Endometrial microvascular endothelial cells (primary cell): ENCODE data around the gene EDC4. TPM values are rescaled to one million over a fixed set of nuclear protein-coding genes. Genes with fewer than 3 reads are reported as not detected.

ENCODE experiments used
- in situ Hi-C: cut with HindIII; loops from 2 replicates; pipeline ENCODE4 v1.10.0; 2017; ENCODE audit warnings: low sequenced_read_pairs, low pct_unique_long_range_greater_than_20kb; ENCODE audit errors: inconsistent ontology term
- total RNA-seq: library from RNA; depleted of rRNA; stranded (reverse); fragments of >200 nt; gene quantifications from one replicate; pipeline ENCODE4 v1.2.3, GENCODE V29; 2015; ENCODE audit errors: inconsistent ontology term

The EDC4 gene
- total RNA-seq, 1 donor from 2014 or later, result 99.8 TPM

GRCh38 chr16:67922740-67923139 is 49.9 kb downstream of the EDC4 start:
- in situ Hi-C loops, result no loop called here

DNA sequence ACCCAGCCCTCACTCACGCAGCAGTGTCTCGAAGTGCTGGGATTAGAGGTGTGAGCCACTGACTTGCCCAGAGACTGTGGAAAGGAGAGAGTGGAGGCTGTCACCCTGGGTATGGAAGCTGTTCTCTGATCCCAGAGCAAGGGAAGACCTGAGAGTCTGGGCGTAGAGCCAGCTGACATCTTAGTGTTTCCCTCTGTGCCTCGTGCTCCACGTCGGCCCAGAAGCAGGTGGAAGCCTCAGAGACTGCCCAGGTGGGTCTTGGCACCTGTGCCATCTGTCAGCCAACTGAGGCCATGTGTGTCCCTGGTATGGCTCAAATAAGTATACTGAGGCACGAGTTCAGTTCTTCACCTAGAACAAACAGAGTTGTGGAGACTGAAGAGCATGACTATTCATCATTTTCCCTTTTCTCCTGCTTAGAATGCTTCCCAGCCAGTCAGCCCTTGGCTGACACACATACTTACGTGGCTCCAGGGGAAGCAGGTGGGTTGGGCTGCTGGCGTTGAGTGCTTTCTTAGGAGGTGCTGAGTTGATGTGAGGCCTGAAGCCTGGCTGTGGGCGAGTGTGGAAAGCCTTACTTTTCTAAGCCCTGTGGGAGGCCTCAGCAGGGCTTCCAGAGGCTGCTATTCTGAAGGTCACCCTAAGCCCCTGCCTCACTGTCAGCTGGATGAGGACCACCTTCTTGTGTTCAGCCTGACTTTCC is 50.7 kb downstream of the EDC4 start:
- in situ Hi-C loops, result no loop called here

DNA sequence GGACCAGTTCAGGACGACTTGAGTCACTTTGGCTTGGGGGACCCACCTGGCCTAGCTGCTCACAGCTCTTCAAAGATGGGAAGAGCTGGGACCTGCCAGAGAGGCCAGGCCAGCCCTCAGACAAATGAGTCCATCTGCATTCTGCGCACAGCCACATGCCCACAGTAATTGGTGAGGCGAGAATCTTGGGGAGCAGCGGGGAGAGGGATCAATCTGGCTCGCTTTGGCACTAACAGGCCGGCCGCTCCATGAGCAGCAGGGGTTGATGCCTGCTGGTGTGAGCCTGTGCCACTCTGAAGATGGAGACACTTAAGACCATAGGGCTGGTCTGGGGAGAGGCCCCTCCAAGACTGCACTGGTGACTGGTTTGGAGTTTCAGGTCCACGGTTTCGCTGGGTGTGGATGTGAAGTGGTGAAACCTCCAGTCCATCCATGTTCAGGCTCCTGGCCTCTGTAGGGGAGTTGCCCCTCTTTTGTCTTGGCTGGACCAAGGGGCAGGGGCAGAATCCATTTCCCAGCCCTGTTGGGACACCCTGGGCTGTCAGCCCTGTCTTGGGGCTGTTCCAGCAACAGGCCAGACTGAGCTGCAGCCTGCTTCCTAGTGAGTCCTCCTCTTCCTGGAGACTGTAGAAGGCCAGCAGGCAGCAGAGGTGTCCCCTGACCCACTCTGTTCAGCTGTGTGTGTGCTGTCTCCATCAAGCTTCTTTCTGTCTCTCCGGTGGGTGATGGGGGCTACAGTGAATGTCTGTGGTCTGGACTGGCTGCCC is 51.5 kb downstream of the EDC4 start:
- in situ Hi-C loops, result no loop called here

DNA sequence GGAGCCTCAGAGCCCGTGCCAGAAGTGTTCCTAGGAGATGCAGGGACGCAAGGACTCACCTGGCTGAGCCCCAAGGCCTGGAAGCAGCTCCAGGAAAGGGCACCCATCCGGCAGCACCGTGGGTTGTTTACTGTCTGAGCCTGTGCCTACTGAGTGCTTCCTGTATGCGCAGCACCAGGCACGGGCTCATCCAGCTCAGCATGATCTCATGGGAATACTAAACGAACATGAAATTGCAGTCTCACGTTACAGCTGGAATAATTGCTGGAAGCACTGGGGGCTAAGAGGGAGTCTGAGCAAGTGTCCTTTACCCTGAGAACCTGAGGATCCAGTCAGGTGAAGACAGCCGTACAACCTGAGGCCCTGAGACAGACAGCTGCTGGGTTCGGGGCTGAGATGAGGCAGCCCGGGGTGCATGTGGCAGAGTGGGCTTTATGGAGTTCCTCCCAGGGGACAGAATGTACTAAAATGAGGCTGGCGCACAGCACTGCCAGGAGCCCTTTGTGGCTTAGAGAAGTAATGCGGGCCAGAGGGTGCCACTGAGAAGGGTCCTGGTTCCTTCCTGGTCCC is 53.4 kb downstream of the EDC4 start:
- in situ Hi-C loops, result no loop called here

- in situ Hi-C loops, result no loop called here
Observed at GRCh38 chr16:67927131-67927941, 54.5 kb downstream of the EDC4 start.

DNA sequence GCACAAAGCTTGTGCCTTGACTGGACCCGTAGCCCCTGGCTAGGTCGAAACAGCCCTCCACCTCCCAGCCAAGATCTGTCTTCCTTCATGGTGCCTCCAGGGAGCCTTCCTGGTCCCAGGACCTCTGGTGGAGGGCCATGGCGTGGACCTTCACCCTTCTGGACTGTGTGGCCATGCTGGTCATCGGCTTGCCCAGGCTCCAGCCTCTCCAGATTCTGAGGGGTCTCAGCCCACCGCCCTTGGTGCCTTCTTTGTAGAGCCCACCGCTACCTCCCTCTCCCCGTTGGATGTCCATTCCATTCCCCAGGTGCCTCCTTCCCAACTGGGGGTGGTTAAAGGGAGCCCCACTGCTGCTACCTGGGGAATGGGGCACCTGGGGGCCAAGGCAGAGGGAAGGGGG is 55.3 kb downstream of the EDC4 start:
- in situ Hi-C loops, result no loop called here

DNA sequence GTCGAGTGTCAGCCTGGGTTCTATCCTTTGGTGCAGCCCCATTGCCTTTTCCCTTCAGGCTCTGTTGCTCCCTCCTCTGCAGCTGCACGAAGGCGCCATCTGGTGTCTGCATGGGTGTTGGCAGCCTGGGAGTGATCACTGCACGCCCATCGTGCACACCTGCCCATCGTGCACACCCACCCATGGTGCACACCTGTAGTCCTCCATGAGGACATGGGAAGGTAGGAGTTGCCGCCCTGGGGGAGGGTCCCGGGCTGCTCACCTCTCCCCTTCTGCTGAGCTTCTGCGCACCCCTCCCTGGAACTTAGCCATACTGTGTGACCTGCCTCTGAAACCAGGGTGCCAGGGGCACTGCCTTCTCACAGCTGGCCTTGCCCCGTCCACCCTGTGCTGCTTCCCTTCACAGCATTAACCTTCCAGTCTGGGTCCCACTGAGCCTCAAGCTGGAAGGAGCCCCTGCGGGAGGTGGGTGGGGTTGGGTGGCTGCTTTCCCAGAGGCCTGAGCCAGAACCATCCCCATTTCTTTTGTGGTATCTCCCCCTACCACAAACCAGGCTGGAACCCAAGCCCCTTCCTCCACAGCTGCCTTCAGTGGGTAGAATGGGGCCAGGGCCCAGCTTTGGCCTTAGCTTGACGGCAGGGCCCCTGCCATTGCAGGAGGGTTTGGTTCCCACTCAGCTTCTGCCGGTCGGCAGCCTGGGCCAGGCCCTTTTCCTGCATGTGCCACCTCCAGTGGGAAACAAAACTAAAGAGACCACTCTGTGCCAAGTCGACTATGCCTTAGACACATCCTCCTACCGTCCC is 55.9 kb downstream of the EDC4 start:
- in situ Hi-C loops, result no loop called here

GRCh38 chr16:67930191-67930590 is 57.3 kb downstream of the EDC4 start:
- in situ Hi-C loops, result no loop called here

- in situ Hi-C loops, result no loop called here
Observed at GRCh38 chr16:67930678-67931211, 57.9 kb downstream of the EDC4 start.

Other genes starting within 250 kb of the EDC4 start
- gene CARMIL2, start 227.9 kb upstream of the EDC4 start, total RNA-seq, result 0.09 TPM
- gene ACD, start 212.8 kb upstream of the EDC4 start, total RNA-seq, result 38.8 TPM
- 2.5 TPM for gene PARD6A, start 212.1 kb upstream of the EDC4 start, total RNA-seq
- 18.1 TPM for gene ENKD1, start 206.3 kb upstream of the EDC4 start, total RNA-seq
- gene C16orf86, start 206.2 kb upstream of the EDC4 start, total RNA-seq, result 2.7 TPM
- gene GFOD2, start 153.7 kb upstream of the EDC4 start, total RNA-seq, result 27.0 TPM
- gene RANBP10, start 66.5 kb upstream of the EDC4 start, total RNA-seq, result 6.1 TPM
- gene TSNAXIP1, start 66.2 kb upstream of the EDC4 start, total RNA-seq, result not detected
- gene THAP11, start 30.7 kb upstream of the EDC4 start, total RNA-seq, result 33.0 TPM
- 171 TPM for gene NUTF2, start 26.1 kb upstream of the EDC4 start, total RNA-seq
- 37.8 TPM for gene CENPT, start 25.4 kb upstream of the EDC4 start, total RNA-seq
- gene NRN1L, start 11.8 kb downstream of the EDC4 start, total RNA-seq, result not detected
- 6.9 TPM for gene PSKH1, start 20.2 kb downstream of the EDC4 start, total RNA-seq
- gene CTRL, start 58.8 kb downstream of the EDC4 start, total RNA-seq, result 0.28 TPM
- 71.2 TPM for gene PSMB10, start 63.8 kb downstream of the EDC4 start, total RNA-seq
- gene LCAT, start 71.1 kb downstream of the EDC4 start, total RNA-seq, result 5.1 TPM
- 55.3 TPM for gene SLC12A4, start 95.6 kb downstream of the EDC4 start, total RNA-seq
- gene DPEP3, start 107.4 kb downstream of the EDC4 start, total RNA-seq, result not detected
- gene DPEP2, start 126.4 kb downstream of the EDC4 start, total RNA-seq, result not detected
- gene DPEP2NB, start 142.9 kb downstream of the EDC4 start, total RNA-seq, result not detected
- 8.8 TPM for gene DDX28, start 150.2 kb downstream of the EDC4 start, total RNA-seq
- gene DUS2, start 150.2 kb downstream of the EDC4 start, total RNA-seq, result 32.6 TPM
- gene NFATC3, start 212.3 kb downstream of the EDC4 start, total RNA-seq, result 28.4 TPM